IPS-20b (cell line): ENCODE measurements around the gene GAL3ST2.
"Not testable (repeated sequence)": the region's sequence is repeated elsewhere in the genome, so short reads cannot be mapped to it uniquely, and the experiment has no call there.

Source experiments
- H3K27ac ChIP-seq: one replicate; pipeline ENCODE4 v1.5.1; 2013; ENCODE audit warnings: low read length
- H3K27me3 ChIP-seq: 2 replicates; pipeline ENCODE4 v1.6.1; 2013; ENCODE audit warnings: mild to moderate bottlenecking, low read length, inconsistent platforms; ENCODE audit not compliant: insufficient read depth
- H3K36me3 ChIP-seq: 2 replicates; pipeline ENCODE4 v1.6.1; 2013; ENCODE audit warnings: low read depth, mild to moderate bottlenecking, inconsistent platforms, low read length, moderate library complexity; ENCODE audit not compliant: insufficient read depth
- H3K4me1 ChIP-seq: 2 replicates; pipeline ENCODE4 v1.6.1; 2013; ENCODE audit warnings: mild to moderate bottlenecking, control low read depth, inconsistent platforms, low read length, moderate library complexity; ENCODE audit not compliant: insufficient read depth
- H3K4me3 ChIP-seq: 2 replicates; pipeline ENCODE4 v1.5.1; 2013; ENCODE audit warnings: mild to moderate bottlenecking, low read length, inconsistent platforms
- H3K9ac ChIP-seq: 2 replicates; pipeline ENCODE4 v1.6.1; 2013; ENCODE audit warnings: low read depth, mild to moderate bottlenecking, inconsistent platforms, low read length, moderate library complexity
- H3K9me3 ChIP-seq: 2 replicates; pipeline ENCODE4 v1.6.1; 2013; ENCODE audit warnings: mild to moderate bottlenecking, low read depth, low read length, inconsistent platforms; ENCODE audit not compliant: insufficient read depth

Gene GAL3ST2

GRCh38 chr2:241782053-241782452, 5.4 kb downstream of the GAL3ST2 start:
- not testable (repeated sequence) for H3K36me3 ChIP-seq, H3K4me1 ChIP-seq, H3K9ac ChIP-seq, H3K27ac ChIP-seq, H3K4me3 ChIP-seq, H3K27me3 ChIP-seq
- peaks cover 28% of the 10 kb centered on the region for H3K9me3 ChIP-seq

- H3K36me3 ChIP-seq = no peaks in the 10 kb centered on the region
- H3K4me1 ChIP-seq = no peaks in the 10 kb centered on the region
- no peak overlapping the region for H3K27ac ChIP-seq
- no peaks in the 10 kb centered on the region for H3K27me3 ChIP-seq
- H3K9me3 ChIP-seq = peaks cover 13% of the 10 kb centered on the region
- H3K9ac ChIP-seq = no peak overlapping the region
- H3K4me3 ChIP-seq = no peak overlapping the region
These were observed 11.5 kb downstream of the GAL3ST2 start for GRCh38 chr2:241788135-241788534.

- H3K27ac ChIP-seq = no peak overlapping the region
- H3K4me1 ChIP-seq = no peaks in the 10 kb centered on the region
- no peak overlapping the region for H3K9ac ChIP-seq
- no peaks in the 10 kb centered on the region for H3K27me3 ChIP-seq
- no peaks in the 10 kb centered on the region for H3K36me3 ChIP-seq
- H3K4me3 ChIP-seq = no peak overlapping the region
- H3K9me3 ChIP-seq = peaks cover 11% of the 10 kb centered on the region
These were observed 11.9 kb downstream of the GAL3ST2 start for GRCh38 chr2:241788572-241788971.

GRCh38 chr2:241791385-241791784, 14.8 kb downstream of the GAL3ST2 start:
- H3K4me1 ChIP-seq, H3K36me3 ChIP-seq, H3K27ac ChIP-seq, H3K9ac ChIP-seq, H3K27me3 ChIP-seq, H3K4me3 ChIP-seq: not testable (repeated sequence)
- peaks cover 11% of the 10 kb centered on the region for H3K9me3 ChIP-seq

- Histone ChIP-seq H3K4me3 (no peak overlapping the region), H3K4me1 (no peaks in the 10 kb centered on the region), H3K9ac (no peak overlapping the region), H3K9me3 (peaks cover 11% of the 10 kb centered on the region), H3K27me3 (no peaks in the 10 kb centered on the region), H3K27ac (no peak overlapping the region), H3K36me3 (no peaks in the 10 kb centered on the region)
These were observed 16.8 kb downstream of the GAL3ST2 start for GRCh38 chr2:241793385-241793784.

- Histone ChIP-seq H3K27ac (no peak overlapping the region), H3K4me3 (no peak overlapping the region), H3K4me1 (no peaks in the 10 kb centered on the region), H3K9me3 (peaks cover 7% of the 10 kb centered on the region), H3K27me3 (no peaks in the 10 kb centered on the region), H3K9ac (no peak overlapping the region), H3K36me3 (no peaks in the 10 kb centered on the region)
These were observed 17.7 kb downstream of the GAL3ST2 start for GRCh38 chr2:241794250-241794823.

- Histone ChIP-seq H3K4me1 (no peaks in the 10 kb centered on the region), H3K9me3 (peaks cover 7% of the 10 kb centered on the region), H3K36me3 (no peaks in the 10 kb centered on the region), H3K4me3 (no peak overlapping the region), H3K27me3 (no peaks in the 10 kb centered on the region), H3K27ac (no peak overlapping the region), H3K9ac (no peak overlapping the region)
These were observed 18.7 kb downstream of the GAL3ST2 start for GRCh38 chr2:241795021-241795999.

GRCh38 chr2:241796209-241796608, 19.6 kb downstream of the GAL3ST2 start:
- Histone ChIP-seq H3K27me3 (no peaks in the 10 kb centered on the region), H3K4me1 (no peaks in the 10 kb centered on the region), H3K4me3 (no peak overlapping the region), H3K27ac (no peak overlapping the region), H3K9me3 (peaks cover 1% of the 10 kb centered on the region), H3K9ac (no peak overlapping the region), H3K36me3 (no peaks in the 10 kb centered on the region)

GRCh38 chr2:241796610-241797138, 20.1 kb downstream of the GAL3ST2 start:
- Histone ChIP-seq H3K9ac (no peak overlapping the region), H3K27ac (no peak overlapping the region), H3K27me3 (no peaks in the 10 kb centered on the region), H3K4me1 (no peaks in the 10 kb centered on the region), H3K36me3 (no peaks in the 10 kb centered on the region), H3K4me3 (no peak overlapping the region), H3K9me3 (no peaks in the 10 kb centered on the region)

GRCh38 chr2:241797441-241798080, 20.9 kb downstream of the GAL3ST2 start:
- no peak overlapping the region for H3K4me3 ChIP-seq
- no peak overlapping the region for H3K9ac ChIP-seq
- no peaks in the 10 kb centered on the region for H3K4me1 ChIP-seq
- H3K9me3 ChIP-seq = no peaks in the 10 kb centered on the region
- no peaks in the 10 kb centered on the region for H3K36me3 ChIP-seq
- H3K27me3 ChIP-seq = peaks cover 1% of the 10 kb centered on the region
- H3K27ac ChIP-seq = no peak overlapping the region

- Histone ChIP-seq H3K9ac (no peak overlapping the region), H3K27ac (no peak overlapping the region), H3K27me3 (peaks cover 7% of the 10 kb centered on the region), H3K4me3 (no peak overlapping the region), H3K4me1 (no peaks in the 10 kb centered on the region), H3K9me3 (no peaks in the 10 kb centered on the region), H3K36me3 (no peaks in the 10 kb centered on the region)
These were observed 21.5 kb downstream of the GAL3ST2 start for GRCh38 chr2:241798081-241798630.
